K562 (cell line): ENCODE results near the gene CLASP1. TPM values are rescaled to one million over a fixed set of nuclear protein-coding genes. Genes with fewer than 3 reads are reported as not detected.

Experiments used
- ATAC-seq: fragments of 200-7000 bp; cut with Tn5 transposase; 3 replicates; pipeline ENCODE4 v1.9.1; 2020; ENCODE audit warnings: moderate library complexity
- BruUV-seq: library from RNA; stranded (reverse); fragments of 400-500 nt; replicated peaks from 2 replicates; lab custom pipeline; 2021; lab: Mats Ljungman, UMichigan
- CTCF ChIA-PET: fragments of 300-600 bp; formaldehyde crosslinking; extraction: SDS; loops from one replicate; lab custom pipeline; 2021; ENCODE audit warnings: low intra/inter-chr PET ratio; lab: Yijun Ruan, JAX
- POLR2A ChIA-PET: fragments of 300-600, 350-650 bp; sonication (Branson Sonifier 250); formaldehyde crosslinking; extraction: SDS; loops from one replicate; lab custom pipeline; 2021; ENCODE audit warnings: antibody characterized with exemption, inconsistent platforms; lab: Yijun Ruan, JAX
- DNase-seq, 4 experiments: peaks; one replicate each; pipeline versions ENCODE4 v3.0.0 to v3.0.0-alpha.2; 2011 to 2018; ENCODE audit warnings: low spot score in 3 of 4, mixed read lengths in 3 of 4; ENCODE audit errors: extremely low read depth in 1 of 4
- FAIRE-seq: peaks from 2 replicates; lab custom pipeline; 2011; peaks lifted over from hg19 to GRCh38; lab: Jason Lieb, UNC
- H2AFZ ChIP-seq: 2 replicates; pipeline ENCODE4 v1.6.0; 2011; ENCODE audit warnings: low read depth, low read length, control low read depth, inconsistent platforms
- H3K27ac ChIP-seq: fragments of 200-600 bp; 3 replicates; pipeline ENCODE4 v1.8.0; 2011; ENCODE audit warnings: low read depth, mild to moderate bottlenecking, control low read depth, inconsistent platforms, low read length, moderate library complexity, mixed read lengths; ENCODE audit errors: extremely low read depth
- H3K27me3 ChIP-seq, 2 experiments: fragments of 300-600 bp in 1 of 2; 2 replicates in 1 of 2; 3 replicates in 1 of 2; pipeline versions ENCODE4 v1.6.0 to v1.8.0; 2011; ENCODE audit warnings: inconsistent platforms in 2 of 2, low read length in 2 of 2, mild to moderate bottlenecking in 1 of 2, mixed read lengths in 1 of 2, moderate library complexity in 1 of 2; ENCODE audit not compliant: control insufficient read depth in 2 of 2, insufficient read depth in 2 of 2
- H3K36me3 ChIP-seq: fragments of 300-600 bp; 3 replicates; pipeline ENCODE4 v1.8.0; 2011; ENCODE audit warnings: mild to moderate bottlenecking, low read length, inconsistent platforms; ENCODE audit not compliant: control insufficient read depth, insufficient read depth
- H3K4me1 ChIP-seq, 2 experiments: fragments of 200-600 bp in 1 of 2; replicated peaks in 1 of 2; 2 replicates in 1 of 2; 3 replicates in 1 of 2; pipeline versions ENCODE4 v1.5.1 to v1.8.0; 2011; ENCODE audit warnings: inconsistent platforms in 2 of 2, low read length in 2 of 2, mild to moderate bottlenecking in 1 of 2, mixed read lengths in 1 of 2, moderate library complexity in 1 of 2; ENCODE audit not compliant: control insufficient read depth in 2 of 2, insufficient read depth in 2 of 2
- H3K4me2 ChIP-seq: 2 replicates; pipeline ENCODE4 v1.6.1; 2011; ENCODE audit warnings: low read length, control low read depth, inconsistent platforms, mixed read lengths; ENCODE audit not compliant: insufficient read depth
- H3K4me3 ChIP-seq: fragments of 200-600 bp; sonication (generic), shearing (Covaris generic); 2 replicates; pipeline ENCODE4 v1.5.1; 2016; ENCODE audit warnings: control low read depth, inconsistent platforms
- H3K79me2 ChIP-seq: fragments of 200-600 bp; 3 replicates; pipeline ENCODE4 v1.8.0; 2011; ENCODE audit warnings: low read length, inconsistent platforms; ENCODE audit not compliant: control insufficient read depth, insufficient read depth
- H3K9ac ChIP-seq, 2 experiments: 2 replicates each; pipeline versions ENCODE4 v1.6.0 to v1.6.1; 2011; ENCODE audit warnings: low read depth in 2 of 2, low read length in 2 of 2, control low read depth in 1 of 2, inconsistent platforms in 1 of 2, mild to moderate bottlenecking in 1 of 2, mixed read lengths in 1 of 2; ENCODE audit not compliant: insufficient read depth in 1 of 2
- H3K9me1 ChIP-seq: one replicate; pipeline ENCODE4 v1.6.0; 2011; ENCODE audit warnings: inconsistent platforms, mild to moderate bottlenecking, low read length, moderate library complexity; ENCODE audit not compliant: control insufficient read depth, insufficient read depth
- H3K9me3 ChIP-seq: replicated peaks from 2 replicates; pipeline ENCODE4 v1.5.1; 2011; ENCODE audit warnings: low read depth, low read length, inconsistent platforms; ENCODE audit not compliant: control insufficient read depth, insufficient read depth
- H4K20me1 ChIP-seq: replicated peaks from 2 replicates; pipeline ENCODE4 v1.6.1; 2011; ENCODE audit warnings: low read length, inconsistent platforms, mixed read lengths; ENCODE audit not compliant: control insufficient read depth, insufficient read depth
- CAMTA2 ChIP-seq: fragments of 250-450 bp; sonication (Bioruptor Pico); conservative IDR thresholded peaks from 2 replicates; pipeline ENCODE4 v1.5.1; 2022
- CXXC5 ChIP-seq: fragments of 250-450 bp; sonication (Bioruptor Pico); IDR thresholded peaks from 2 replicates; pipeline ENCODE4 v1.8.0; 2022; ENCODE audit warnings: inconsistent platforms, mild to moderate bottlenecking, moderate library complexity
- DPF2 ChIP-seq: fragments of 450-650 bp; IDR thresholded peaks from 2 replicates; pipeline ENCODE4 v1.6.1; 2016
- FIP1L1 ChIP-seq: fragments of 200-400 bp; formaldehyde crosslinking; IDR thresholded peaks from 2 replicates; pipeline ENCODE4 v1.6.1; 2018; ENCODE audit warnings: mild to moderate bottlenecking, low read depth, low read length; ENCODE audit not compliant: poor library complexity, severe bottlenecking
- GABPA ChIP-seq: fragments of 200-800 bp; sonication (Bioruptor generic); conservative IDR thresholded peaks from 2 replicates; pipeline ENCODE4 v1.6.1; 2016; ENCODE audit warnings: low read depth, missing genetic modification characterization, missing compliant biosample characterization
- KLF6 ChIP-seq: fragments of 250-450 bp; sonication (Bioruptor Pico); IDR thresholded peaks from 2 replicates; pipeline ENCODE4 v1.4.0; 2020; ENCODE audit warnings: mild to moderate bottlenecking, moderate library complexity, borderline replicate concordance
- MTA3 ChIP-seq: fragments of 450-650 bp; formaldehyde crosslinking; IDR thresholded peaks from 2 replicates; pipeline ENCODE4 v1.6.1; 2017; ENCODE audit warnings: mild to moderate bottlenecking, borderline replicate concordance
- NR2C1 ChIP-seq, 2 experiments: fragments of 450-650 bp; IDR thresholded peaks; 2 replicates each; pipeline ENCODE4 v1.6.1; 2017; ENCODE audit warnings: mild to moderate bottlenecking in 2 of 2, antibody characterized with exemption in 1 of 2, inconsistent platforms in 1 of 2, missing compliant biosample characterization in 1 of 2, missing genetic modification characterization in 1 of 2
- NR2C2 ChIP-seq, 2 experiments: fragments of 200-800 bp in 1 of 2; sonication (Bioruptor generic) in 1 of 2; sonication (generic) in 1 of 2; formaldehyde crosslinking in 1 of 2; IDR thresholded peaks; 2 replicates each; pipeline versions ENCODE4 v1.6.1 to v1.8.0; 2016 to 2022; ENCODE audit warnings: mild to moderate bottlenecking in 1 of 2, missing compliant biosample characterization in 1 of 2, missing genetic modification characterization in 1 of 2, missing genetic modification reagents in 1 of 2
- PKNOX1 ChIP-seq: fragments of 450-650 bp; IDR thresholded peaks from 2 replicates; pipeline ENCODE4 v1.6.1; 2016
- TAF9B ChIP-seq: fragments of 450-650 bp; IDR thresholded peaks from 2 replicates; pipeline ENCODE4 v1.6.1; 2018; ENCODE audit warnings: mild to moderate bottlenecking; ENCODE audit not compliant: partially characterized antibody
- TCFL5 ChIP-seq: fragments of 250-450 bp; sonication (Bioruptor Pico); conservative IDR thresholded peaks from 2 replicates; pipeline ENCODE4 v1.6.1; 2021; ENCODE audit warnings: mild to moderate bottlenecking, moderate library complexity, matching md5 sums
- THRAP3 ChIP-seq: fragments of 450-650 bp; IDR thresholded peaks from 2 replicates; pipeline ENCODE4 v1.6.1; 2016; ENCODE audit warnings: mild to moderate bottlenecking, inconsistent platforms, borderline replicate concordance
- THRB ChIP-seq: fragments of 450-650 bp; formaldehyde crosslinking; conservative IDR thresholded peaks from 2 replicates; pipeline ENCODE4 v1.4.0; 2022; ENCODE audit warnings: mild to moderate bottlenecking, missing genetic modification characterization
- ZFP30 ChIP-seq: fragments of 250-450 bp; sonication (Bioruptor Pico); IDR thresholded peaks from 2 replicates; pipeline ENCODE4 v1.8.0; 2022; ENCODE audit warnings: moderate library complexity, mild to moderate bottlenecking, inconsistent platforms, borderline replicate concordance
- ZFX ChIP-seq: sonication (generic); formaldehyde crosslinking; IDR thresholded peaks from 2 replicates; pipeline ENCODE4 v1.8.0; 2022; ENCODE audit warnings: mild to moderate bottlenecking, missing genetic modification reagents, moderate library complexity
- ZNF274 ChIP-seq: IDR thresholded peaks from 2 replicates; pipeline ENCODE4 v1.6.1; 2011; ENCODE audit warnings: low read depth, mild to moderate bottlenecking, low read length, moderate library complexity, borderline replicate concordance
- ZNF280B ChIP-seq: fragments of 250-450 bp; sonication (Bioruptor Pico); IDR thresholded peaks from 2 replicates; pipeline ENCODE4 v1.5.1; 2021; ENCODE audit warnings: mild to moderate bottlenecking
- WGBS: fragments of 100-300 bp; shearing (Covaris generic); methylation state at CpG from one replicate; pipeline ENCODE4 v1.1.6; 2016; ENCODE audit warnings: low coverage, mixed read lengths; ENCODE audit not compliant: insufficient coverage; ENCODE audit errors: missing lambda C conversion rate; 5-methylcytosine and 5-hydroxymethylcytosine counted together
- in situ Hi-C: fragments of 300-500 bp; cut with MboI; formaldehyde crosslinking; loops from 4 replicates; pipeline ENCODE4 v1.15.0; 2018; ENCODE audit warnings: inconsistent platforms, mixed read lengths
- intact Hi-C: fragments of 100-400 bp; cut with micrococcal nuclease; formaldehyde crosslinking; loops from 2 replicates; pipeline ENCODE4 v1.14.2; 2022
- polyA plus RNA-seq, 8 experiments: library from polyadenylated mRNA; depleted of rRNA in 4 of 8; stranded (reverse) in 5 of 8; unstranded in 3 of 8; fragments of >200 nt; fragmentation: Nextera tagmentation in 2 of 8; fragmentation: Illumina TruSeq in 1 of 8; extraction: Ambion mirVana in 2 of 8; extraction: Trizol in 1 of 8; gene quantifications; 2 replicates each; pipeline versions ENCODE4 v1.2.1 to v1.2.3, GENCODE V29; 2011 to 2014; ENCODE audit warnings: inconsistent platforms in 1 of 8, missing spikeins in 1 of 8
- total RNA-seq, 7 experiments: library from RNA; depleted of rRNA in 6 of 7; stranded (reverse); fragments of >200 nt in 6 of 7; fragmentation: Illumina TruSeq in 2 of 7; extraction: Trizol in 2 of 7; gene quantifications; 2 replicates each; pipeline versions ENCODE4 v1.2.1 to v1.2.3, GENCODE V29; 2011 to 2021; ENCODE audit warnings: low replicate concordance in 1 of 7

Gene CLASP1
- total and polyA plus RNA-seq, 9 of the 15 experiments (the other 6 are each of a cell fraction or from before 2014, with no cell fraction given) = 1.7 to 40.3 (median 20.7) TPM

- H3K4me2 ChIP-seq = no peak overlapping the region; the same call in 1 of the 2 replicates
- H3K27ac ChIP-seq = peak overlapping the region; percentile 50; the same call in 1 of the 3 replicates
- intact Hi-C loops = loop anchor here (1.0 to 5.0 kb wide), 3 partner anchors 12 to 100 kb away; no protein-coding TSS in a partner anchor
- no peak for TF ChIP-seq DPF2
- TF ChIP-seq CAMTA2 = no peak
- no peak for TF ChIP-seq NR2C1 (IDR thresholded peaks at IDR 0.05)
- peak; percentile 25; the same call in 1 of the 2 replicates for TF ChIP-seq NR2C1 (tag; IDR thresholded peaks at IDR 0.05)
- TF ChIP-seq GABPA (tag) = 0 out of 2 replicates have a peak, but pooled peaks have one; percentile 26
- TF ChIP-seq THRB (CRISPR knock-in tag) = no peak
- TF ChIP-seq CXXC5 (CRISPR knock-in tag) = no peak
- no peak for TF ChIP-seq ZNF280B (CRISPR knock-in tag)
- TF ChIP-seq TAF9B = no peak
- TF ChIP-seq PKNOX1 = 0 out of 2 replicates have a peak, but pooled peaks have one; percentile 19
- TF ChIP-seq THRAP3 = no peak
- no peak for TF ChIP-seq KLF6 (CRISPR knock-in tag)
- no peak for TF ChIP-seq MTA3
- TF ChIP-seq ZNF274 = no peak
- TF ChIP-seq ZFP30 (CRISPR knock-in tag) = no peak
- no peak for TF ChIP-seq NR2C2 (CRISPR knock-in tag; IDR thresholded peaks at IDR 0.05)
- TF ChIP-seq NR2C2 (tag; IDR thresholded peaks at IDR 0.05) = peak; percentile 56
- TF ChIP-seq TCFL5 = no peak
- TF ChIP-seq FIP1L1 = no peak
- TF ChIP-seq ZFX (CRISPR knock-in tag) = 0 out of 2 replicates have a peak, but pooled peaks have one; percentile 26
Observed at GRCh38 chr2:121697108-121697631, 47.9 kb upstream of the CLASP1 start.

More at GRCh38 chr2:121697108-121697631, 47.9 kb upstream of the CLASP1 start:
- Histone ChIP-seq H3K4me1 (peaks cover 17 to 32% of the 10 kb centered on the region in 2 experiments), H4K20me1 (no peaks in the 10 kb centered on the region), H3K4me3 (no peak overlapping the region), H3K9ac (peak overlapping the region; percentile 0 to 90; a peak in 3 of 4 replicates), H3K27me3 (no peaks in the 10 kb centered on the region), H3K36me3 (no peaks in the 10 kb centered on the region), H2AFZ (peak overlapping the region; percentile 90), H3K9me1 (peaks cover 10% of the 10 kb centered on the region), H3K9me3 (no peaks in the 10 kb centered on the region), H3K79me2 (no peaks in the 10 kb centered on the region)
- POLR2A ChIA-PET = interaction anchor here (0.6 to 0.7 kb wide), 3 partner anchors 166 to 352 kb away, joined by 3 to 4 read pairs (median 3); no protein-coding TSS in a partner anchor
- CTCF ChIA-PET = no interaction called here
- FAIRE-seq = peak; percentile 66
- ATAC-seq = peak; percentile 57
- in situ Hi-C loops = no loop called here
- 29% methylated on average over 4 of the region's 4 CpGs for WGBS
- peak in 2 of 4 experiments; percentile 34 to 63 for DNase-seq
- BruUV-seq = no TSS peak
